BLaER1 (cell line): ENCODE results near the gene PRKCA.

Experiments used
- H3K27ac ChIP-seq: shearing (Covaris generic); formaldehyde crosslinking; 2 replicates; pipeline ENCODE4 v1.8.1; 2022
- H3K27me3 ChIP-seq: shearing (Covaris generic); formaldehyde crosslinking; 2 replicates; pipeline ENCODE4 v1.8.1; 2022
- H3K36me3 ChIP-seq: shearing (Covaris generic); formaldehyde crosslinking; 2 replicates; pipeline ENCODE4 v1.8.1; 2022
- H3K4me1 ChIP-seq: shearing (Covaris generic); formaldehyde crosslinking; 2 replicates; pipeline ENCODE4 v1.8.1; 2022
- H3K4me2 ChIP-seq: shearing (Covaris generic); formaldehyde crosslinking; 2 replicates; pipeline ENCODE4 v1.8.1; 2022
- H3K4me3 ChIP-seq: shearing (Covaris generic); formaldehyde crosslinking; 2 replicates; pipeline ENCODE4 v1.8.1; 2022
- H3K9ac ChIP-seq: shearing (Covaris generic); formaldehyde crosslinking; 2 replicates; pipeline ENCODE4 v1.8.1; 2022
- H3K9me3 ChIP-seq: shearing (Covaris generic); formaldehyde crosslinking; 2 replicates; pipeline ENCODE4 v1.8.1; 2022
- H4K20me1 ChIP-seq: shearing (Covaris generic); formaldehyde crosslinking; 2 replicates; pipeline ENCODE4 v1.8.1; 2022
- Cebpa-rat ChIP-seq: shearing (Covaris generic); IDR thresholded peaks from 2 replicates; pipeline ENCODE4 v1.8.1; 2022

The PRKCA gene

DNA sequence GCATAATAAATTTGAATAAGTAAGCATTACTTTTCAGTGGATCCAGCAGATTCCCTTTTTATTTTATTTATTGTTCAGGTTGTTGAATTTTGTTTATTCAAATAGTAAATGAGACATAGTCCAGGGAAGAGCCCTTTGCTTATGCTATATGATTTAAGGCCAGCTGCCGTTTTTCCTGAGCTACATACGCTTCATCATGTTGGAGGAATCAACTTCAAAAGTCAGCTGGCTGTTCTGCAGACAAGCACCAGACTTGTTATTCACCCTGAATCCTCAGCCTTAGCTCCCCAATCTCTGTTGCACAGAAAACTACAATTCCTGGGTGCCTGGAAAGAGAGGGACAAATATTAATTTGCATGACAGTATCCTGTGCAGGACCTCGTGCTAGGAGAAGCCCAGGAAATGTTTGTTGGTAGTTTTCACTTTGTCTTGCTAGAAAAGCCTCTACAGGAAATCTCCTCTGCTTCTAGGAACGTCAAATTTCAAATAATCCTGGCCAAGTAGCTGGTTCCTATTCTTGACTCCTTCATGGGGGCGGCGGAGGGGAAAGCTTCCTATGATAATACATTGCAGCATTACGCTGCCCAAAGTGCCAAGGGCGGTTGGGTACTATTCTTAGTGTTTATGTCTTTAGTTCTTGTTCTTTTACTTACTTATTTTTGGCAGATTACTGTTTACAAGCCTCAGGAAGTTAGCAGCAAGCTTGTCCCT lies 101.6 kb downstream of the PRKCA start:
- H3K4me2 ChIP-seq: peak overlapping the region; percentile 60
- no peak overlapping the region for H3K4me3 ChIP-seq
- 0 out of 2 replicates have a peak, but pooled peaks cover 11% of the 10 kb centered on the region for H3K9me3 ChIP-seq
- no peak for TF ChIP-seq Cebpa-rat
- no peak overlapping the region for H3K27ac ChIP-seq
- H3K4me1 ChIP-seq: peaks cover 45% of the 10 kb centered on the region
- no peaks in the 10 kb centered on the region for H4K20me1 ChIP-seq
- H3K36me3 ChIP-seq: no peaks in the 10 kb centered on the region
- H3K9ac ChIP-seq: no peak overlapping the region; the same call in 1 of the 2 replicates
- H3K27me3 ChIP-seq: no peaks in the 10 kb centered on the region

DNA sequence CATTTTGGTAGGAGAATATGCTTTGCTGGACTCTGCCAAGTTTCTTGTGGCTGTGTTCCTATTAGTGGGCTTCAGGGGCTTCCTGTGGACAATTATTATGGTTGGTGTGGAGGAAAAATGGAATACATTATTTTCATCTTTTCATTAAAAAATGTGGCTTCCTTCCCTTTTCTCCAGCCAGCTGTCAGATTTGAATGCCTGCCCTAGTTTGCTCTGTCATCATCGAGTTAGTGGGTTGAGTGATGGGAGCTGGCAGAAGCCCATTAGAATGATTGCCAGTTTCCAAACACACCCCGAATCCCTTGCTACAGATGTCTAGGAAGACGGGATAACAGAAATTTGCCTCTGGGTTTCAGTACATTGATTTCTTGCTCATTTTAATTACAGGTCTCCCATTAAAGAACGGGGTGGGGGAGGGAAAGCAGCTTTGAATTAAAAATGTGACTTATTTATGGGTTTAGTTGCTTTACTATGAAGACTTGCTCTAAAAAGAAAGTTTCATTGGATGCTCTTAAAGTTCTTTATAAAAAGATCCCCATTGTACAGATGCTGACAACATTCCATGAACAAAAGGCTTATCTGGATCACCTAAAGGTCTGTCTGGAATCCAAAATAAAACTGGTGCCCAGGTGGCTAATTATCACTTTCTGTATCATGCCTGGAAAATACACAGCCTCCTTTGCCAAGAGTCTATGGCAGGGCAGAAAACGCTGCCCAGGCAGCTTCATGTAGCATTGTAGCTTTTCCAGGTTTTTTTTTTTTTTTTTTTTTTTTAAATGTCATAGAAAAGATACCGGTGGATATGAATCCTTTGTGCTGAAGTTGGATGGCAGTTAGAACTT lies 103.6 kb downstream of the PRKCA start:
- Histone ChIP-seq H3K27ac (no peak overlapping the region), H4K20me1 (no peaks in the 10 kb centered on the region), H3K9ac (no peak overlapping the region), H3K4me2 (peak overlapping the region; percentile 60), H3K9me3 (no peaks in the 10 kb centered on the region), H3K27me3 (no peaks in the 10 kb centered on the region), H3K4me3 (no peak overlapping the region), H3K36me3 (no peaks in the 10 kb centered on the region), H3K4me1 (peaks cover 38% of the 10 kb centered on the region)
- no peak for TF ChIP-seq Cebpa-rat

DNA sequence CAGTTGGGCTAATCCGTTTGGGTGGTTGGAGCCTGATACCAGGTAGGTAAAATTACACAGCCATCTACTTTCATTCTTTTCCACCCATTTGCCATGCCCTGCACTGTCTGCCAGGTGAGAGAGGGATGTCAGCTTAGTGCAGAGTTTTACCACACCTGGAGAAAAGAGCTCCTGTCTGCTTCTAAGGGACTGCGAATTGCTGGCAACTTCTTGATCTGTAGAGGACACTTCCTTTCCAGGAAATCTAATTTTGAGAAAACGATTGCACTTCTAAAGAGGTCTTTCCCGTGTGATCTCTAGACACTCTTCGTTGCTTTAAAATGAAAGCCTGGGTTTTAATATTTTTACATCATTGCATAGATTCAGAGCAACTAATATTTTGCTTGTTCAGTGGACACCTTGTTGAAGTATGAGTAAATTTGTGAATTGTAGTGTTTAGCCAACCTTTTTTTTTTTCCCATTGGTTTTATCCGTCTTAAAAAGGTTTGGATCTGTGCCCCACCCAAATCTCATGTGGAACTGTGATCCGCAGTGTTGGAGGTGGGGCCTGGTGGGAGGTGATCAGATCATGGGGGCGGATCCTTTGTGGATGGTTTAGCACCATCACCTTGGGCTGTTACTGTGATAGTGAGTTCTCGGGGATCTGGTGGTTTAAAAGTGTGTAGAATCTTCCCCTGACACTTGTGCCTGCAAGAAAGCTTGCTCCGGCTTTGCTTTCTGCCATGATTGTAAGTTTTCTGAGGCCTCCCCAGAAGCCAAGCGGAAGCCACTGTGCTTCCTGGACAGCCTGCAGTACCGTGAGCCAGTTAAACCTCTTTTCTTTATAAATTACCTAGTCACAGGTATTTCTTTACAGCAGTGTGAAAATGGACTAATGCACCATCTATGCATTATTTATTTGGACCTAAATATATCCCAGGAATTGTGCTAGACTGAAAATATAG lies 104.6 kb downstream of the PRKCA start:
- Histone ChIP-seq H4K20me1 (no peaks in the 10 kb centered on the region), H3K4me1 (peaks cover 38% of the 10 kb centered on the region), H3K27me3 (no peaks in the 10 kb centered on the region), H3K4me2 (peak overlapping the region; percentile 60), H3K27ac (no peak overlapping the region), H3K9ac (no peak overlapping the region), H3K36me3 (no peaks in the 10 kb centered on the region), H3K4me3 (no peak overlapping the region), H3K9me3 (no peaks in the 10 kb centered on the region)
- no peak for TF ChIP-seq Cebpa-rat

DNA sequence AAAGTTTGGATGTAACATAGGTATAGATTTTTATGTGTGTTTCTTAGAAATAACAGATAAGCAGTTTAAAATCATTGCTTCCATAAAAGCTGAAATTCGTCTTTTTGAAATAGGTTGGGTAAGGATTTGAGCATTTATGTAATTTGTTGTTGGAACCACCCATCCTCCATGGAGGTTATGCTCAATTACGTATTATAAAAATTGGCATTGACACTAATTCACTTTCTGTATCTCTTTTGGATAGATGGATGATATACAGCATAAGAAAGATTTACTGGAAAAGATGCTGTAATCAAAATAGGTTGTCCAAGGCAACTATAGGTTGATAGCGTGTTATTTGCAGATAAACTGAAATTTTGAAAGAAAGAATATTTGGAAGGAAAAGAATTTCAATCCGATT lies 105.5 kb downstream of the PRKCA start:
- TF ChIP-seq Cebpa-rat: no peak
- no peaks in the 10 kb centered on the region for H3K36me3 ChIP-seq
- H3K27me3 ChIP-seq: no peaks in the 10 kb centered on the region
- no peak overlapping the region for H3K27ac ChIP-seq
- H3K9me3 ChIP-seq: no peaks in the 10 kb centered on the region
- no peaks in the 10 kb centered on the region for H4K20me1 ChIP-seq
- H3K4me1 ChIP-seq: peaks cover 47% of the 10 kb centered on the region
- H3K9ac ChIP-seq: no peak overlapping the region
- no peak overlapping the region for H3K4me3 ChIP-seq
- H3K4me2 ChIP-seq: no peak overlapping the region

DNA sequence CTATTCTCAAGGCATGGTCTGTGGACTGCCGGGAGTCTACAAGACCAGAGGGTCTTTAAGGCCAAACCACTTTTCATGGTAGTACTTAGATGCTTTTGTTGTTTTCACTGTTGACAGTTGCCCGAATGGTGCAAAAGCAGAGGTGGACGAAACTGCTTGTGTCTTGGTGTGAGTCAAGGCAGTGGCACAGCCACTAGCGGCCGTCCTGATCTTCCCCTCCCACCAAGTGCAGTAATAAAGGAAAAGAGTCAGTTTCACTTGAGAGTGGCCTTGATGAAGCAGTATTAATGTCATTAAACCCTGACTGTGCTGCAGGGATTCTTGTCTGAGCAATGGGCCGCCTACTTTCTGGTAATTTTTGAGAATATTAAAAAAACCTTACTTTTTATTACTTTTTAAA lies 109.1 kb downstream of the PRKCA start:
- no peak overlapping the region for H3K27ac ChIP-seq
- H3K4me1 ChIP-seq: peaks cover 36% of the 10 kb centered on the region
- H3K4me2 ChIP-seq: no peak overlapping the region
- no peak overlapping the region for H3K9ac ChIP-seq
- no peak for TF ChIP-seq Cebpa-rat
- H4K20me1 ChIP-seq: no peaks in the 10 kb centered on the region
- H3K27me3 ChIP-seq: no peaks in the 10 kb centered on the region
- H3K4me3 ChIP-seq: no peak overlapping the region
- H3K9me3 ChIP-seq: no peaks in the 10 kb centered on the region
- no peaks in the 10 kb centered on the region for H3K36me3 ChIP-seq

DNA sequence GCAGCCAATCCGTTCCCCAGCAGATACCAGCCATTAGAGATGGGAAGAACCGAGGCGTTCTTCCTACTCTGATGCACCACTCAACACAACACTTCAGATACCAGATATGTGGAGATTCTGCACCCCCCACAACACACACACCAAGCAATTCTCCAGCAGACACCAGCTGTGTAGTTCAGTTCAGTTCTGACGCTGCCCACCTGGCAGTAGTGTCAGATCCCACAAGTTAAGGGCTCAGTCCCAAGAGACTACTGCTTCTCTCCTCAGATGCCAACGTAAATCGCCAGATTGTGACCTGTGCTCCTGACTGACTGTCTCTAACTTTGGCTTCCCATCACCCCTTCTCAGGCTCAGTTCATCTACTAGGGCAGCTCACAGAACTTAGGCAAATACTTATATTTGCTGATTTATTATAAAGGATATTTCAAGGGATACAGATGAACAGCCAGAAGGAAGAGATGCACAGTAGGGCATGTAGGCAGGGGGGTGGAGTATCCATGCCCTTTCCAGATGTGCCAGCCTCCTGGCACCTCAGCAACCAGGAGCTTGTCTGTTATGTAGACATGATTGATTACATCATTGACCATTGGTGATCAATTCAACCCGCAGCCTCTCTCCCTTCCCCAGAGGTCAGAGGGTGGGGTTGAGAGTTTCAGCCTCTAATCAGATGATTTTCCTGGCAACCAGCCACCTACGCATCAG lies 110.6 kb downstream of the PRKCA start:
- Histone ChIP-seq H3K9me3 (no peaks in the 10 kb centered on the region), H4K20me1 (no peaks in the 10 kb centered on the region), H3K4me3 (no peak overlapping the region), H3K9ac (no peak overlapping the region), H3K4me2 (peak overlapping the region; percentile 64), H3K27me3 (no peaks in the 10 kb centered on the region), H3K27ac (0 out of 2 replicates have a peak overlapping the region, but pooled peaks have one; percentile 18), H3K36me3 (no peaks in the 10 kb centered on the region), H3K4me1 (peaks cover 27% of the 10 kb centered on the region)
- TF ChIP-seq Cebpa-rat: no peak

DNA sequence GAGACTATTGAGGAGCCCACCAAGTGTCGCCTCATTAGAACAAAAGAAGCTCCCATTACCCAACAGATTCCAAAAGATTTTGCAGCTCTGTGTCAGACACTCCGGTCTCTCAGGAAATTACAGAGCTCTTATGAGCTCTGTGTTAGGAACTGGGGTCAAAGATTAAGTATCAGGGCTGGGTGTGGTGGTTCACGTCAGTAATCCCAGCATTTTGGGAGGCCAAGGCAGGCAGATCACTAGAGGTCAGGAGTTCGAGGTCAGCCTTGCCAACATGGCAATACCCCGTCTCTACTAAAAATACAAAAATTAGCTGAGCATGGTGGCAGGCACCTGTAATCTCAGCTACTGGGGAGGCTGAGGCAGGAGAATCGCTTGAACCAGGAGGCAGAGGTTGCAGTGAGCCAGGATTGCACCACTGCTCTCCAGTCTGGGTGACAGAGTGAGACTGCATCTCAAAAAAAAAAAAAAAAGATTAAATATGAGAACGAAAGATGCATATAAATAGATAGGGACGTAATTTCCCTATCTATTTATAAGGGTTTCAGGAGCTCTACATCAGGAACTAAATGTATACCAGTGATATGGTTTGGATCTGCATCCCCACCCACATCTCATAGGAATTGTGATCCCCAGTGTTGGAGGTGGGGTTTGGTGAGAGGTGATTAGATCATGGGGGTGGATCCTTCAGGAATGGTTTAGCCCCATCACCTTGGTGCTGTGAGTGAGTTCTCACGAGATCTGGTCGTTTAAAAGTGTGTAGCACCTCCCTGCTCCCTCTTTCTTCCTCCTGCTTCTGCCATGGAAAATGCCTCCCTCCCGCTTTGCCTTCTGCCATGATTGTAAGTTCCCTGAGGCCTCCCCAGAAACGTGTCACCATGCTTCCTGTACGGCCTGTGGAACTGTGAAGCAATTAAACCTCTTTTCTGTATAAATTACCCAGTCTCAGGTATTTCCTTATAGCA lies 111.4 kb downstream of the PRKCA start:
- H3K27me3 ChIP-seq: no peaks in the 10 kb centered on the region
- H3K9me3 ChIP-seq: no peaks in the 10 kb centered on the region
- peak overlapping the region; percentile 64 for H3K4me2 ChIP-seq
- H3K4me3 ChIP-seq: no peak overlapping the region
- H3K9ac ChIP-seq: no peak overlapping the region
- H3K4me1 ChIP-seq: peaks cover 27% of the 10 kb centered on the region
- H4K20me1 ChIP-seq: no peaks in the 10 kb centered on the region
- H3K27ac ChIP-seq: 0 out of 2 replicates have a peak overlapping the region, but pooled peaks have one; percentile 9
- H3K36me3 ChIP-seq: no peaks in the 10 kb centered on the region
- TF ChIP-seq Cebpa-rat: no peak

DNA sequence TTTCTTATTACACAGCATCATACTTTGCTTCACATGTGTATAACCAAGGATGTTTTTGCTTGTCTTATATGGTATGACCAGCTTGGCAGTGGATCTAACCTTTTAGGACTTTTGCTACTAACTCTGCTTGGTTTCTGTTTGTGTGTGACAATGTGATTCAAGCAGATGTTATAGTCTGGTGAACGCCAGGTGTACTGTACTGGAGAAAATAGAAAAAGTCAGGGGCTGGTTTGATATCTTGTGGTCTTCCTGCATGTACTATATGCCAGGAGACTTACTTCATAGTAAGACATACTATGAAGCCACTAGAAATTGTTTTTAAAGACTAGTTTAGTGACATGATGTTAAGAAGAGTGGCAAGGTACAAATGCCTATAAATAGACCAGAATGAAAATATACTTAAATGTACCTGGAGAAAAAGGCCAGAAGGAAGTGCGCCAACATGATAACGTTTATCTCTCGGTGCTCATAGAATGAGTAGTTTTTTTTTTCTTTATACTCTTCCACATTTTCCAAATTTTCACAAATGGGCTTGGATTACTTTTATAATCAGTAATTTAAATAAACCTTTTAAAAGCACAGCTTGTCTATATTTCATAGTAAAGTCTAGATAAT lies 112.3 kb downstream of the PRKCA start:
- H3K9me3 ChIP-seq: no peaks in the 10 kb centered on the region
- TF ChIP-seq Cebpa-rat: no peak
- H3K4me1 ChIP-seq: peaks cover 27% of the 10 kb centered on the region
- H3K9ac ChIP-seq: no peak overlapping the region
- H3K27ac ChIP-seq: no peak overlapping the region
- H3K4me2 ChIP-seq: no peak overlapping the region
- H3K4me3 ChIP-seq: no peak overlapping the region
- H3K27me3 ChIP-seq: no peaks in the 10 kb centered on the region
- no peaks in the 10 kb centered on the region for H3K36me3 ChIP-seq
- no peaks in the 10 kb centered on the region for H4K20me1 ChIP-seq
